PC-9 (cell line): ENCODE results near the gene ERCC4.

Source experiments
- EZH2 ChIP-seq: fragments of 200-600 bp; sonication (generic); IDR thresholded peaks from 2 replicates; pipeline ENCODE4 v1.8.0; 2017; ENCODE audit warnings: antibody characterized with exemption, low read depth
- TF ChIP-seq, protein P1 (sequence below): fragments of 200-600 bp; sonication (generic); conservative IDR thresholded peaks from 2 replicates; pipeline ENCODE4 v1.6.1; 2017; ENCODE audit warnings: mixed run types, antibody characterized with exemption, mild to moderate bottlenecking, moderate library complexity

DNA sequence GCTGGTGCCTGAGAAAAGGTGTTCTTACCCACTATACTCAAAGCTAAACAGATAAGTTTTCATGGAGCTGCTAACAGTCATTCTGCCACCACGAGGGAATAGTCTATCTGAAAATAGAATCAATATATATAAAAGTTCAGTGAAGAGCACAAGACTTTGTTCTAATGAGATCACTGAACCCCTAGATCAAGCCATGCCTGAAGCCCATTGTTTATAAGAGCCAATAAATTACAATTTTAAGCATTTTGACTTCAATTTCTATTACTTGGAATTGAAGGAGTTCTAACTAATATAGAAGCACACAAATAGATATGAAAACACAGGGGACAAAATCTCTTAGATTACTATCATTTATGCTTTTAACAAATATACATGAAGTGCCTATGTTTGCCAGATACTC lies 24.4 kb upstream of the ERCC4 start:
- TF ChIP-seq EZH2: no peak
- TF ChIP-seq, protein P1, sequence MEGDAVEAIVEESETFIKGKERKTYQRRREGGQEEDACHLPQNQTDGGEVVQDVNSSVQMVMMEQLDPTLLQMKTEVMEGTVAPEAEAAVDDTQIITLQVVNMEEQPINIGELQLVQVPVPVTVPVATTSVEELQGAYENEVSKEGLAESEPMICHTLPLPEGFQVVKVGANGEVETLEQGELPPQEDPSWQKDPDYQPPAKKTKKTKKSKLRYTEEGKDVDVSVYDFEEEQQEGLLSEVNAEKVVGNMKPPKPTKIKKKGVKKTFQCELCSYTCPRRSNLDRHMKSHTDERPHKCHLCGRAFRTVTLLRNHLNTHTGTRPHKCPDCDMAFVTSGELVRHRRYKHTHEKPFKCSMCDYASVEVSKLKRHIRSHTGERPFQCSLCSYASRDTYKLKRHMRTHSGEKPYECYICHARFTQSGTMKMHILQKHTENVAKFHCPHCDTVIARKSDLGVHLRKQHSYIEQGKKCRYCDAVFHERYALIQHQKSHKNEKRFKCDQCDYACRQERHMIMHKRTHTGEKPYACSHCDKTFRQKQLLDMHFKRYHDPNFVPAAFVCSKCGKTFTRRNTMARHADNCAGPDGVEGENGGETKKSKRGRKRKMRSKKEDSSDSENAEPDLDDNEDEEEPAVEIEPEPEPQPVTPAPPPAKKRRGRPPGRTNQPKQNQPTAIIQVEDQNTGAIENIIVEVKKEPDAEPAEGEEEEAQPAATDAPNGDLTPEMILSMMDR: no peak
